Measurements from ENCODE around the gene CRACR2B.

The CRACR2B gene

DNA sequence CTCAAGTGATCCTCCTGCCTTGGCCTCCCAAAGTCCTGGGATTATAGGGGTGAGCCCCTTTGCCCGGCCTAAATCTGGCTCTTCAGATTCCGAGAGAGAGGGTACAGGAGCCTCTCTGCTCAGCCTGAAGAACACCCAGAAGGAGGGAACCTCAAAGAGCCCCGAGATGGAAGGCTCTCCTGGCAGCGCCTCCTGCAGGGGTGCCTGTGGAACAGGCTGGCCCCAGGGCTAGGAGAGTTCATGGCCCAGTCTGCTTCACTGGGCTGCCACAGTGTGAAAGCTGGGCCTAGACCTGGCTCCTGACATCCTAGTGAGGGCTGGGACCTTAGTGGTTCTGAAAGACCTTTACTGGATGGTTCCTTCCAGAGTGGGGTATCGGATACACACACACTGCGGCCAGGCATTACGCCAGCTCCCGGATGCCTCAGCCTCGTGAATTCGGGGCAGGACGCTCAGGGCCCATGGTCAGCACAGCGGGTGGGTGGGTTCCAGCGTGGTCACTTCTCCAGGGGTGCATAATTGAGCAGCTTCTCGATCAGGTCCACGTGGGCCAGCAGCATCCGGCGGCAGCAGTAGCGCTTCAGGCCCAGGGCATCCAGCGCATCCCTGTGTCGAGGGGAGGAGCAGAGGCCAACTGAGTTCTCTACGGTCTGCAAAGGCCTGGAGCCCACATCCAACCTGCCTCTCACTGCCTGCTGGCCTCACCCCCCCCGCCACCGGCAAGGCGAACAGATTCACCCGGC is 12.3 kb downstream of the CRACR2B start:
- no peak for DNase-seq

DNA sequence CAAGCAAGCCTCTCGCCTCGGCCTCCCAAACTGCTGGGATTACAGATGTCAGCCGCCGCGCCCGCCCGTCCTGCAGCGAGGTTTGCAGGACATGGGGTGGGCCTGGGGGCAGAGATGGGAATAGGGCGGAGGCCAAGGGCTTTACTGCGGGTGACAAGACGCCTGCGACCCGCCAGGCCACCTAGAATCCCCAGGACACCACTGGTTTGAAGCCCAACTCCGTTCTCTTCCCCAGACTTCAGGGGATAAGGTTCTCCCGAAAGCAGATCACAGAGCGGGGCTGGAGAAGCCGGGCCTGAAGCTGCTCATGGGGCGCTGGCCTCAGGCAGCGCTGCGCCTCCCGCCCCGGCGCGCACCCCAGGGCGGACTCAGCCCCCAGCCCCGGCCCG is 14.3 kb downstream of the CRACR2B start:
- DNase-seq: no peak

DNA sequence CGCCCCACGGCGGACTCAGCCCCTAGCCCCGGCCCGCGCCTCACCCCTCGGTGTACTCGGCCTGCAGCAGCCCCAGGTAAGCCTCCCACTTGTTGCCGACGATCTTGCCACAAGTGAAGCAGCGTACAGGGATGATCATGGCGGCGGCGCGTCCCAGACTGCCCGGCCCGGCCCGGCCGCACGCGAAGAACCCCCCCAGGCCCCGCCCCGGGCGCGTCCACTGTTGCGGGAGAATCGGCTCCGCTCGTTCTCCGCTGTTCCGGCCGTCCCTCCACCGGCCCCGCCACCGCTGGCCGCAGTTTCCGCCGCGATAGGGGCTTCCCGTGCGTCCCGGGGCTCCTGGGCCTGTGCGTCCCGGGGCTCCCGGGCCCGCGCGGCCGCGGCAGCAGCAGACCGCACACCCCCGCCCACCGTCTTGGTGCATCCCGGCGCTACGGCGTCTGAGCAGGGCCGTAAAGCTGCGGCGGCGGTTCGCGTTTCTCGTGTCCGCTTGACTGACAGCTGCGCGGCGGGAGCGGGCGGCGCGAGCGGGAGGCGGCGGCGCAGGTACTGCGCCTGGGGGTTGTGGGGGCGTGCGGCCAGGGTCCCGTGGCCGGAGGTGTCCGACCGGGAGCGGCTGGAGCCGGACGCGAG is 14.8 kb downstream of the CRACR2B start, which contains the start of the genes POLR2L and TSPAN4:
Gene POLR2L, minus strand, starts transcription at position 160 of the 633 bp plus-strand sequence. Its CDS starts 21 bp downstream, at position 139.
Gene TSPAN4, plus strand, starts transcription at position 483 of the 633 bp plus-strand sequence. CDS start 7,453 bp downstream, outside the sequence.
- DNase-seq: peak; percentile 66

GRCh38 chr11:843086-843734 is 15.5 kb downstream of the CRACR2B start:
- no peak for DNase-seq

DNA sequence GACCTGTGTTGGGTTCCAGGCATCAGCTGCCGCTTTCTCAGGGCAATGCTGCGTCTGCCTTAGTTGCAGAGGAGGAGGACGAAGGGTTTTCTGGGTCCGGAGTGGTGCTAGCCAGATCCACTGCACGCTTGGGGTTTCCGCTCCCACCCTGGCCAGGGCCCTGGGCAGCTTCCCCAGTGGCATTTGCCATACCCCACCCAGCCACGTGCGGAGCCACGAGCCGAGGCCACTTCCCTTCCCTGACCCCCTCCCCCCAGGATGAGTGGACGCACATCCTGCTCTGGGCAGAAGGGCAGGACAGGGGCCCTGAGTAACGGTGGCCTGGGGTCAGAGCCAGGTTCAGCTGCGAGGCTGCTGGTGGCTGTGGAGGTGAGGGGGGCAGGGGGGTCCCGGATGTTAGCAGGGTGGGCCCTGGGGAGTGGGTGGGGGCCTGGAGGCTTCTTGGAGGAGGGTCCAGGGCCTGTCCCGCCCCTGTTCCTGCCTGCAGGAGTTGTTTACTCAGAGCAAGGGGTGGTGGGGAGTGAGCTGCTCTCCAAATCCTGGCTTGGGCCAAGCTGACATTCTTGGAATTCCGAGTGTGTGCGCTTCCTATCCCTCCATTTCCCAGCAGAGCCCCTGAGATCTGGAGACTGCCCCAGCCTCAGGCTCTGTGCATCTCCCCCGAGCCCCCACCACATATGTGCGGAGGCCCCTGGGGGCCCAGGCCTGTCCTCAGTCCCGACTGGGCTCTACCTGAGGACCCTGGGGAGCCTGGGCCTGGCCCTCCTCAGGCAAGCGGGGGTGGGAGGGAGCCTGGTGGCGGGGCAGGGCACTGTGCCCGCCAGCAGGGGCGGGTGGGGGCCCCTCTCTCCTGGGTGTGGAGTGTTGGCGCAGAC is 16.3 kb downstream of the CRACR2B start:
- no peak for DNase-seq

- no peak for DNase-seq
These were observed 17.2 kb downstream of the CRACR2B start for GRCh38 chr11:844693-845644.

DNA sequence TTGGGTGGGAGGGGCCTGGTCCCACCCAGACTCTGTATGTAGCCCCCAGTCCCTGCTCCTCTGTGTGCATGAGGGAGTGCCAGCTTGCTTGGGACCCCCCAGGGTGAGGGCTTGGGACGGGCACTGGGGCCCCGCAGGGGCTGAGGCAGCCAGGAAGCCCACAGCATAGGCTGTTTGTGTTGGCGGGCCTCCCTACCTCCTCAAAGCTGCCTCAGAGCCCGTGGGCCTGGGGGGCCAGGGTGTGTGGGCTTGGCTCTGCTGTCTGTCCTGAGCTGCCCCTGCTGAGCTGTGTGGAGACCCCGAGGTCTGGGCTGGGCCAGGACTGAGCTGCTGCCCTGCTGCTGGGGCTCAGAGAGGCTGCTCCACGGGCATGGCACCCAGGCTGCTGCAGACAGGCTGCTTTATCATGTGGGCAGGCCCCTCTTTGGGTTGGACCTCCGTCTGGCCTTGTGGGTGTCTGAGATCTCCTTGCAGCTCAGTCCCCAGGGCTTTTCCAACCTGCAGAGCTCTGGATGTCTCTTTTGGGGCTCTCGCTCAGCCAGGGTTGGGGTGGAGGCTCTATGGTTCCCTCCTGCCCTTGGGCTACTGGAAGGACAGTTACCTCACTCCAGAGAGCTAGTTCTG is 18.3 kb downstream of the CRACR2B start:
- no peak for DNase-seq

DNA sequence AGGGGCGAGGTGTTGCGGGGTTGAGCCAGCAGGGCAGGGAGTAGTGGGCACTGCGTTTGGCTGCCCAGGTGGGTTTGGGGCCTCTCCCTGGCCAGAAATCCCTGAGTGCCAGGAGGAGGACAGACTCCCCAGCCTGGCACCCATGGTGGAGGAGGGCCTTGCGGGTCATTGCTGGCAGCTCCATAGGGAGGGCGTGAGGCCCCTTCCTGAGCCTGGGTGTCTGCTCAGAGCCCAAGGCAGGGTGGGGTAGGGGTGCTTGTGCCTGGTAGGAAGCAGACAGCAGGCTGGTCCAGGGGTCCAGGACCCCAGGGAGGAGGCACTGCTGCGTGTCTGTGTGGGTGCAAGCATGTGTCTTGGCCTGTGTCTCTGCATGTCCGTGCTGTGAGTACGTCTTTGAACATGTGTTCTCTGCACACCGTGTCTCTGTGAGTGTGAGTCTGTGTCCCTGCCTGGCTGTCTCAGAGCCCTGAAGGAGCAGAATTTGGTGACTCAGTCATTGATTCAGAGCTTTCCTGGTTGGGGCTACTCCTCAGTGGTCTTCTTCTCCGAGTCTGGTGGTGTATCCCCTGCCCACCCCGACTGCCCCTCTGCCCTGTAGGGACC is 18.9 kb downstream of the CRACR2B start:
- DNase-seq: no peak

GRCh38 chr11:847876-848275 is 20.2 kb downstream of the CRACR2B start:
- no peak for DNase-seq

- no peak for DNase-seq
These were observed 20.7 kb downstream of the CRACR2B start for GRCh38 chr11:848380-848931.

DNA sequence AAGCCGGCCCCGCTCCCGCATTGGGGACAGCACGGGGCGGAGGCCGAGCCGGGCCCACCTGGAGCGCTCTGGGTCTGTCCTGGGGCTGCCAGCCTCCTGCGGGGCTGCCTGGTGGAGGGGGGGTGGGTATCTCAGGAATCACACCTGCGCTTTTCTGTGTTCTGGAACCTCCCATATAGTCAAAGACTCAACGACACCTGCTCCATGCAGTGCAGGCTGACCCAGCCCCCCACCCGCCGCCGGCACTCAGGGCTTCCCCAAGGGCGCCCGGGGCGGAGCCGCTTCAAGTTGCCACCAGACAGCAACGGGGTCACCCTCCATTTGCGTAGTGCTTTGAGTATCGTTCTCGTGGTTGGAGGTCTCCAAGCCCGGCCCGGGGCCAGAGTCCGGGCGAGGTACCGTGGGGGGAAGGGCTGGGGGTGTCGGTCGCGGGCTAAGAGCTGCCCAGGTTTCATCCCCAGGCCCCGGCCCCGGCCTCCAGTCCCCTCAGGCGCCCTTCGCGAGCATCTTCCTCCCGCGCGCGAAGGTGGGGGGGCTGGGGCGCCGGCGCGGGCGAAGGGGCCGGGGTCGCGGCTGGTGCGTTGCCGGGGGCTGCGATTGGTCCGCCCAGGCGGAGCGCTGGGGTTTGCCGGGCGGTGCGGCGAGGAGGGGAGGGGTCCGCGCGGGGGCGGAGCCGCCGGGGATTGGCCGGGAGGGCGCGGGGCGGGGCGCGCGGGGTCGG is 21.5 kb downstream of the CRACR2B start:
- no peak for DNase-seq

DNA sequence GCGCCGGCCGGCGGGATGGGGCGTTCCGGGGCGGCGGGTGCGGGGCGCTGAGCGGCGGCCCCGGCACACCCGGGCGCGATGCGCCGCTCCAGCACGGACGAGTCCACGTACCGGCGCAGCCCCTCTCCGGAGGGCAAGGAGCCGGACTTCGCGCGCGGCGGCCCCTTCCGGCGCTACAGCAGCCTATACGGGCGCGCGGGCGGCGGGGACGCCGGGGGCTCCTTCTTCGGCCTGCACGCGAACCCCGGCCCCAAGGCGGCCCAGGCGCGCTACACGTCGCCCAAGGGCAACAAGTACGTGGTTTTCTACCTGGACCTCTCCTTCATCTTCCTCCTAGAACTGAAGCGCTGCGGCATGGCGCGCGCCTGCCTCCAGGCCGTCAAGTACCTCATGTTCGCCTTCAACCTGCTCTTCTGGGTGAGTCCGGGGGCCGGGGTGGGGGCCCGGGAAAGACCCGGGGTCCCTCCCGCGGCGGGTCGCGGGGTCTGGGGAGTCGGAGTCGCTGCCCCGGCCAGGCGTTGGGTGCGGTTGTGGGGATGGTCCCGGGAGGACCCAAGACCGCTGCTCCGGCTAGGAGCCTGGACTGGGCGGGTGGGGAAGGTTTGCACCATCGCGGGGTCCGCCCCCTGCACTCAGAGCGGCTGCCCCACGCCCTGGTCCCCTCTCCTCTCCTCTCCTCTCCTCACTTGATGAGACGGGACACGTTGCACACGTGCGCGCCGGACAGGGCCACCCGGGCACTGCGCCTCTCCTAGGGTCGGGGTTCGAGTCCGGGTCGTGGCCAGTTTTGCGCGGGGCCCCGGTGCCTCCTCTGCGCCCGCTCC is 22.4 kb downstream of the CRACR2B start:
- no peak for DNase-seq

DNA sequence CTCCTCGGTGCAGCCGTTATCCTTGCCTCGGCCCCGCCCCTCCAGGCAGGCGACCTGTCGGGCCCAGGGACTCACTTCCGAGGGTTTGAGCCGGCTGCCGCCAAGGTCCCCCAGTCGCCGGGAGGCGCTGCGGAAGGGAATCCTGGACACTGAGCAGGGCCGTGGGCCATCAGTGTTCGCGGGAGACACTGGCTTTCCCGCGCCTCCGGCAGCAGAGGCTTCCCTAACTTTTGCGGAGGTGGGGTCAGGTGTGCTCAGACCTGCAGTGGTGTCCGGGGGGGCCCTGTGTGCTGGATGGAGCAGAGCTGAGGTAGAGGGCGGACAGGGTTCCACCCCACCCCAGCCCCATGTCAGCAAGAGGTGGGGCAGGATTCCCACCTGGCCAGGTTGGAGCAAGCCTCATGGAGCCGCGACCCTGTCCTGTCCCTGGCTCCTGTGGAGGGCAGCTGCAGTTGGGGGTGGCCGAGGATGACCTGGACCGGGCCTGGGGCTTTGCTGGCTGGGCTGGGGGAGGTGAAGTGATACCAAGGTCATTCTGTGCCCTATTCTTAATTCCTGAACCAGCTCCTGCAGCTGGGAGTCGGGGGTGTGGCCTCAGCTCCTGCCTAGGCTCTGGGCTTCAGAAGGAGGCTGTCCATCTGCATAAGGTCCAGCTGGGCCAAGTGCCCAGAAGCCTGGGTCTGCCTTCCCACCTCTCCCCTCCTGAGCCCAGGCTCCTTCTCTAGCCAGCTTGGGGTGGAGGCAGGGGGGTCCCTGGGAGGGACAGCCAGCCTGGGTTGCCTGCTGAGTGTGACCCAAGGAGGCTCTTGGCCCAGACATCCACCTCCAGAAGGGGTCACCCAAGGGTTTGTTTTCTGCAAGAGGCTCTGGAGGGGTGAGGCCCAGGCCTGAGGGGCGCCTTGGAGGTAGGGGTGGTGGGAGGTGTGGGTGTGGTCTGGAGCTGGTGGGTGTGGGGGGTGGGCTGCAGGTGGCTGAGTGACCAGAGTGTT is 23.4 kb downstream of the CRACR2B start:
- no peak for DNase-seq

GRCh38 chr11:852762-853161 is 25.0 kb downstream of the CRACR2B start:
- DNase-seq: no peak

DNA sequence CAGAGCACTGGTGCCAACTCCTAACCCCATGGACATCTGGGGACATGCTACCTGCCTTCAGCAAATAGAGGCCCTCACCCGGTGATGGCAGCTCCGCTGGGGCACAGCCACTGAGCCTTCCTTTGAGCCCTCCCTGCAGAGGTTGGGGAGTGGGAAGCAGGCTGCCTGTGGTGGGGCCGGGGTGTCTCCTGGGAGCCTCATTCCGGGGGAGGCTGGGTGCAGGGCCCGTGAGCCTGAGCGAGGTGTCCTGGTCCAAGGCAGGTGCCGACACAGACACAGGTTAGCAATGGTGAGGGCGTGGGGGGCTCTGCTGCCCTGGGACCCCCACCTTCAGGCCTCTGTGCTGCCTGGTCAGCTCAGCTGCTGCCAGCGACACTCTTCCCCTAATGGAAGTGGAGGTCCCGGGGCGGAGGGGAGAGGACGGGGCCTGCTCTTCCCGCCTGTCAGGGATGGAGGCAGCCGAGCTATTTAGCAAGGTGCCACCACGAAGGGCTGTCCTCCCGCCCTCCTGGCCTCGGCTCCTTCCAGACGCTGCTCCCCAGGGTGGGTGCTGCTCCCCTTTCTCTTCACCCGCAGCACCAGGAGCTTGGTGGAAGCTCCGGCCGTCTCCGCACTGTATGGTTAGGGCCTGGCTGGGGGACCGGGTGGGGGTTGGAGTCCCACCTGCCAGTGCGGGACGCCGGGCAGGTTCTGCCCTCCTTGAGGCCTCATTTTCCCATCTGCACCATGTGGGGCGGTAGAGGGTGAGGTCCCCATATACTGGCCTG is 26.1 kb downstream of the CRACR2B start:
- DNase-seq: no peak

DNA sequence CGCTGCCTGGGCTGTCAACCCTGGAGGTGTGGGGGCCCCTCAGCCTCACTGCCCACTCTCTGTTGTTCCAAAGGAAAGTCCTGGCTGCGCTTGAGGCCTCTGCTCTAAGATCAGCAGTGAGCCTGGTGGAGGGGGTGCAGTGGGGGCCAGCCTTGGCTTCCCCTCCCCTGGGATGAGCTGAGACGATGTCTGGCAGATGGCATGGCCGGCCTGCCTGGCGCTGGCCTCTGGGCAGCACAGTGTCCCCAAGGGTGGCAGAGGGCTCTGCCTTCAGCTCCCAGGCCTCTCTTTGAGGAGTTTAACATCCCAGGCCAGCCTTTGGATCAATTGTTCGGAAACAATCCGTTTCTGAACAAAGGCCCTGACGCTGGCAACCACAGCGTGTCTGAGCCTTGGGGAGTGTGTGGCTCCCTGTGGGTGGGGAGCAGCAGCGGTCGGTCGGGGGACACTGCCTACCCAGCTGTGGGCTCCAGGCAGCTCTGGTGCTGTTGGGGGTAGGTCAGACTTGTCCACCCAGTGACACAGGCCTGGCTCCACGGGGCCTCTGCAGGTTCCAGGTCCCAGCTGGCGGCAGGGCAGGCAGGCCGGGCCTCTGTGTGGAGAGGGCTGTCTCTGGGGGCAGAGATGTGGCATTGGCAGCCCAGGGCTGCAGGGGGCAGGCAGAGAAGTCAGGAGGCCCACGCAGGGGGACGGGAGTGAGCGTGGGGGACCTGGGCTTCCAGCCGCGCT is 27.0 kb downstream of the CRACR2B start:
- no peak for DNase-seq
